ENCODE measurements around the gene REV3L.
"Not testable (repeated sequence)": the region's sequence is repeated elsewhere in the genome, so short reads cannot be mapped to it uniquely, and the experiment has no call there.

The REV3L gene

DNA sequence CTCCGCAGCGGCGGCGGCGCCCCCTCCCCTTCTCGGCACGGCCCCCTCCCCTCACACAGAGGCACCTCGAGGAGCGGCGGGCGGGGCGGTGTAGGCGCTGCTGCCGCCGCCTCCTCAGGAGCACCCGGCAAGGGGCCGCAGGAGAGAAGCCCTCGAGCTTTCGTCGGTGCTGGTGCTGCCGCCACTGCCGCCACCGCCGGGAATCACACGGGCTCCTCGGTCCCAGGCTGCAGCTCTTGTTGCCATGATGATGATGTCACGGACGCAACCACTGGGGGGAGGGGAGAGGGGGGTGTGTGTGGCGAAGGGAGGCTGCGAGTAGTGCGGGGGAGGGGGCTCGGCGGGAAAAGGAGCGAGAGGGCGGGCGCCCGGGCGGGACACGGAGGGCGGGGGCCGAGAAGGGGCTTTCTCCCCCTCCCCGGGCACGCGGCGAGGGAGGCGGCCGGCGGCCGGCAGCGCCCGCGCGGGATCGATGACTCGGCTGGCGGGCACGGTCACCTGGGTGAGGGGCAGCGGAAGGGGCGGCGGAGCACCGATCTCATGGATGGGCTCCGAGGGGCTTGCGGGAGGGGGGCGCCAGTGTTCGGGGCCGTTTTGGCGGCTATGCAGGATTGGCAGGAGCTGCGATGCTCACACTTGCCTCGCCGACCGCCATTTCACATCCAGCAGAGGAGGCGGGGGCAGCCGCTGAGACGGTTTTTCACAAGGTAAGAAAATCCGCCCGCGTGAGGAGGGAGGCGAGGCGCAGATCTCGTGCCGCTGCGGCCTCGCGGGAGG is at the start of gene REV3L:
REV3L (minus strand) TSS at position 260 of the 777 bp plus-strand sequence. CDS start 330 bp downstream, outside the sequence.
- DNase-seq: peak; percentile 91

DNA sequence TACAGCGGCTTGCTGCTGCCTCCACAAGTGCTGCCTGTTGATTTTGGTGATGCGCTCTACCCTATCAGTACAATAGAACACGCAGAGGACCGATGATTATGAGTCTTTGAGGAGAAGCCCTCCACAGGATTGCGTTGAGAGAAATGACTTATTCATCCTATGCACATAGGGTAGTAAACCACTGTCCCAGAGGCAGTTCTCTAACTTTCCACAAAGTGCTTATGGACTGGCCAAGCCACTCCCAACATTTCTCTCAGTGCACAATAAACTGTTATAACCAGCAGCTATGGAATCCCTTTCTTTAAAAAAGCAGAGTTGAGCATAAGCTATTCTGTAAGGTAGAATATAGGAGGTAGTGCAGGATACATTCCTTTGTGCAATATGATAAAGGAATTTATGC is 48.2 kb upstream of the REV3L start:
- DNase-seq: no peak

DNA sequence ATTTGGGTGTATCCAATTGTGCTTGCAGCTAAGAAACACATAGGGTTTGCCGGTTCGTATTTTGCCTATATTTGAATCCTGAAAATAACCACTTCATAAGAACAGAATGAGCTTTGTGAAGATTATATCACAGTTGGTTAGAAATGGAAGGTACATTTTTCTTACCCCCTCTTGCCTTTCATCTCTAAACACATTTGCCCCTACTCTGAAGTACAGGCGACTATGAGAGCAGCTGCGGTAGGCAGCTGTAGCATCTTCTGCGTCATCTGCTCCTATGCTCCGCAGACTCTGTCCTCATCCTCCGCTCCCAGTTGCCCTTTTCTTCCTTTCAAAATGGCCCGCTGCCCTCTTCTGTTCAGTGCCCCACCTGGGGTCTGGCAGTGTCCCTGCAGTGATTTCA is 47.6 kb upstream of the REV3L start:
- no peak for DNase-seq

DNA sequence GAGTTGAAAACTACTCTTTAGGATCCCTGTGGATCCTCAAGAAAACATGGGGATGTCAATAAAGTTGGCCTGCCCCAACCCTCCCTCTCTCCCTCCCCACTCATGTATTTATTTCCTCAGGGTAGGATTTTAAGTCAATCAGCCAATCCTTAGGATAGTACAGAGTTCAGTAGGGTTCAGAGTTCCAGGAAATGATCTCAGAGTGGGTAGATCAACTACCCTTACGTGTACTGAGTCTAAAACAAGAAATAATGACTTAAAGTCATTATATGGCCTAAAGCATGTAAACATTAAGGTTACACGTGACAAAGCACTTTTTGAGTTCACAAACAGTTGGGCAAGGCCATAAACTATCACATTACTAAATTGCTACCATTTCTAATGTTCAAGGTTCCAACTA is 47.2 kb upstream of the REV3L start:
- DNase-seq: no peak

- DNase-seq: no peak
Measured at GRCh38 chr6:111527367-111527766, 44.3 kb upstream of the REV3L start.

DNA sequence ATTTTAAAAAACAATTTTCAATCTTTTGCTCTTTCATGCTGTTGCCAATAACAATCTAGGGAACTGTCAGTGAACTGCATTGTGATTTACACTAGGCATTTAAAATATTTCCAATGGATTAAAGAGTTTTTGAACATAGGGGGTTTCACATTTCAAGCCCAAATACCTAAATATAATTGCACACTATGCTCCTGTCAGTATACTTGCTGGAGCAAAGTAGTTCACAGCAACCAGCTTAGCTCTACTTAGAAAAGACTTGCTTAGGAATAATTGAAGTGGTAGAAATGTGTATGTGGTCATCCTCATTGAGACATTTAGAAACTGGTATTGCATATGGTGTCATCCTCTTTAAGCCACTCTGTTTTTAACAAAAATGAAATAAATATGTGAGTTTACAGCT is 41.7 kb upstream of the REV3L start:
- DNase-seq: no peak

- no peak for DNase-seq
Measured at GRCh38 chr6:111524252-111524651, 41.2 kb upstream of the REV3L start.

DNA sequence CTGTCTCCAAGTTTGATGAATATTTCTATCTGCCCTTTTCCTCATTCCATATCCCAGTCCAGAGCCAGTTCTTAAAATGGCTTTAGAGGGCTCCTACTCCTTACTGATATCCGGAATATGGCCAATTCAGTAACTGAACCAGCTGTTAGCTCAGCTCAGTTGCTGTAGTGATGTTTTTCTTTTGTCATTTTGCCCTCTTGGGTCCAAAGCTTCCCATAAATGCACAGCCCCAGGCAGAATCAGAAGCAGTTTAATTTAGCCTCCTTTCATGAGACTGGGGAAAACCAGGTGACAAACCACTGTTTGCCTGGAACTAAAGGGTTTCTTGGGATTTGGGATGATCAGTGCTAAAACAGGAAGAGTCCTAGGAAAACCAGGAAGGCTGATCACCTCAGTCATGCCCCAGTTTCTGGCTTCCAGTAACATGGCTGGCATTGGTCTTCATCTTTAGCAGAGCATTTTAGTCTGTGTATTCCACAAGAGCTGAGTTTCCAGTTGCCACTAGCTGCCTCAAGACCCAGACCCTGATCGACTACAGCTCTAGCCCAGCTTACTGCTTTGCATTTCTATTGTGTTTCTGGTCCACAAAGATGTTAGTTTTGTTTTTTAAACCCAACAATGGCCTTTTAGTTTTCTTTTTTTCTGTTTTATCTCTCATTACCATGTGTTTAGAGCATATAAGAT is 40.6 kb upstream of the REV3L start:
- no peak for DNase-seq

DNA sequence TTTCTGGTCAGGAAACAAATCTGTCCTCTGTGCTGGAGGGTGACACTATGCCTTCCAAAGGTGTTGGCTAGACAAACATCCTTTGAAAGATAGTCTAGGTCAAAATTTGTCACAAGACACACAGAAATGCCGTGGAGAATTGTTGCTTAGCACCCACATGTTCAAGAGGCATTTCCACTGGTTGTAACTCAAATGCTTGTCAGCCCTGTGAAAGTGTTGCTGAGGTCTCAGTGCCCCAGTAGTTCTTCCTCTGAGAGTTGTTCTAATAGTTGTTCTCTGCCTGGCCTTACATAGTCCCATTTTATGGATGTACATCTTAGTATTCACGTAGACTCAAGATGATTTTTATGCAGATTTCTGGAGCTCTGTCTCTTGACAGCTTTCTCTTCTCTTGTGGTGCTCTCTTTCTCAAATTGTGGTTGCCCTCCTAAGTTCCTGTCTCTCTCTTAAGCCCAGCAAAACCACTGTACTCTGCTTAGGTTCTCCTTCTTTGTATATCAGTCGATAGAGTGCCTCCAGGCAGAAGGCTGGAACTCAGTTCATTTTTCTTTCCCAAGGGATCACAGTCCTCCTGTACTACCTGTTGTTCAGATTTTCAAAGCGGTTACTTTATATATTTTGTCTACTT is 39.5 kb upstream of the REV3L start:
- peak; percentile 13 for DNase-seq

GRCh38 chr6:111521497-111522270 is 38.7 kb upstream of the REV3L start:
- DNase-seq: no peak

- DNase-seq: no peak
Measured at GRCh38 chr6:111520524-111520923, 37.5 kb upstream of the REV3L start.

GRCh38 chr6:111517965-111518364 is 34.9 kb upstream of the REV3L start:
- DNase-seq: no peak

DNA sequence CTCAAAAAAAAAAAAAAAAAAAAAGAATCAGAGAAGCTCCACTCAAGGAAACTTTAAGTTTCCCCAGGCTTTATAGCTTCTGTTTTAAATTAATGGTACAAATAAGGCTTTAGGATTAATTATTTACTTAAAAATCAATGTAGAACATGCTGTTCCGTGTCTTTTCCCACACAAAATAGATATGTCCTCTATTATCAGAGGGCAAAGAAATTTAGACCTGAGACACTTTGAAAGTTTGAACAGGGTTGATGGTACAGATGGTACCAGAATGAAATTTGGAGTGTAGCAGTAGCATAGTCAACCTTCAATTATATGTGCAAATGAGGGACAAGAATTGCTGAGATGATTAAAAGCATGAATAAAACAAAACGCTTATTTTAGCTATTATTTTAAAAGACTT is 32.2 kb upstream of the REV3L start:
- DNase-seq: no peak

GRCh38 chr6:111514531-111514930 is 31.5 kb upstream of the REV3L start:
- not testable (repeated sequence) for DNase-seq

DNA sequence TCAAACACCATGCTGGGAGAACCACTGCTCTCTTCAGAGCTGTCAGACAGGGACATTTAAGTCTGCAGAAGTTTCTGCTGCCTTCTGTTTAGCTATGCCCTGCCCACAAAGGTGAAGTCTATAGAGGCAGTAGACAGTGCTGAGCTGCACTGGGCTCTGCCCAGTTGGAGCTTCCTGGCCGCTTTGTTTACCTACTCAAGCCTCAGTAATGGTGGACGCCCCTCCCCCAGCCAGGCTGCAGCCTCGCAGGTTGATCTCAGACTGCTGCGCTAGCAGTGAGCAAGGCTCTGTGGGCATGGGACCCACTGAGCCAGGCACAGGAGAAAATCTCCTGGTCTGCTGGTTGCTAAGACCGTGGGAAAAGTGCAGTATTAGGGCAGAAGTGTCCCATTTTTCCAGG is 24.2 kb upstream of the REV3L start:
- DNase-seq: not testable (repeated sequence)

- DNase-seq: not testable (repeated sequence)
Measured at GRCh38 chr6:111505498-111505897, 22.5 kb upstream of the REV3L start.

GRCh38 chr6:111503660-111504059 is 20.6 kb upstream of the REV3L start:
- DNase-seq: no peak

DNA sequence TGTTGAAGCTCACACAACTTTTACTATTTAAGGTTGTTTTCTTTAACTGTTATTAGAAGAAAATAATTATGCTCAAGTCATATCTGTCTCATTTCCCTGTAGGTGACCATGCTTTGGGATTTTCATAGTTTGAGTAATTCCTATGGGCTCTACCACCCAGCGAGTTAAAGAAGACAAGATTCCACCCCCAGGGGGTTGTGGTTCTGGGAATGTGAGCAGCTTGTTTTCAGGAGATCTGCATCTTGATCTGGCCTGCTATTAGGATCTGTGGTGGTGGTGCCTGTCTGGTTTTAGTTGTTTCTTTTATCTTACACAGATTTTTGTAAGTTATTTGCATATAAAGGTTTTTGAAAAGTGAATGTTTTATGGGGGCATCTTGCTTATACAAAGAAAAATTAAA is 20.2 kb upstream of the REV3L start:
- no peak for DNase-seq

DNA sequence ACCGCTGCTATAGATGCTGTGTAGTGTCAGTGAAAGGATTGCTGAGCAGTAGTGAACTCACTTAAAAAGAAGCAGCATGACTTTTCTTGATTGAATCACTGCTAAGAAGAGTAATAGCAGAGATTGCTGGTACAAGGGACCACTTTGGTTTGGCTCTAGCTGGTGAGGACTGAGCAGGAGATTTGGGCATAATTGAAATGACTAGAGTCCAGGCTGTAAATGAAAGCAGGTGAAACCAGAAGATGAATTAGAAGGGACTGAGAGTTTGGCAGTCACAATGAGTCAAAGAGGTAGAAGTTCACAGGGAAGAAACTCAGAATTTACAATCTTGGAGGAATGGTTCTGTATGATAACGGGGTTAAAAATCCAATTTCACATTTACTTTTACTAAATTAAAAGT is 19.1 kb upstream of the REV3L start:
- DNase-seq: no peak

DNA sequence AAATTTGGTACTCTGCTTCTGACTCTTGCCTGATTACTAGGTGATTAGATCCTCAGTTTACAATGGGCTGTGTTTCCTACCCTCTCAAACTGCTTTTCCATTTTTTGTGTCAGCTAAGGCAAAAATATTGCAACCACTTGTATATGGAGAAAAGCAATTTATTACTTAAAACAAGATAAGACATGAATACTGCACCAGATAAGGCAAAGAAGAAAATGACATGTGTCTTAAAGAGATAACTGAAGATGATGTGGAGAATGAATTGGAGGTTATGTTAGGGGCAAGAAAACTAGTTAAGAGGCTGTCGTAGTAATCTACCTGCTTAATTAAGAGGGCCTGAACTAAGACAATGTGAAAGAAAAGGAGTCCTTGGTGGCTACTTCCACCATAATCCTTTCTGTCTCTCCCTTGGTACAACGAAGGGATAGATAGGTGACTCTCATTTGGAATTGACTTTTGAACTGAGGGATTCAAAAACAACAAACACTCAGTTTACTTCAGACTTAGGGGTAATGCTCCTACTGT is 16.3 kb upstream of the REV3L start:
- DNase-seq: no peak

GRCh38 chr6:111494951-111495635 is 12.1 kb upstream of the REV3L start:
- no peak for DNase-seq

DNA sequence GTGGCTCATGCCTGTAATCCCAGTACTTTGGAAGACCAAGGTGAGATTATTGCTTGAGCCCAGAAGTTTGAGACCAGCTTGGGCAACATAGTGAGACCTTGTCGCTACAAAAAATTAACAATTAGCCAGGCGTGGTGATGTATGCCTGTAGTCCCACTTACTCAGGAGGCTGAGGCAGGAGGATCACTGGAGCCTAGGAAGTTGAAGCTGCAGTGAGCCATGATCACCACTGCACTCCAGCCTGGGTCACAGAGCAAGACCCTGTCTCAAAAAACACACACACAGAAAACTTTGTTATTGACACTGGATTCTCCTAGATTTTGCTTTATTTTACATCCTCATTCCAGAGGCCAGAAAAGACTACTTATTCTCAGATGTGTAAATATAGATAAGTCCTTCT is 9.5 kb upstream of the REV3L start:
- DNase-seq: no peak
